GM21515 (cell line): ENCODE data around the gene DMBT1.

Experiments
- ATAC-seq: cut with Tn5 transposase; IDR thresholded peaks from one replicate; pipeline ENCODE4 v1.9.1; 2021; ENCODE audit not compliant: unreplicated experiment

DMBT1 gene

DNA sequence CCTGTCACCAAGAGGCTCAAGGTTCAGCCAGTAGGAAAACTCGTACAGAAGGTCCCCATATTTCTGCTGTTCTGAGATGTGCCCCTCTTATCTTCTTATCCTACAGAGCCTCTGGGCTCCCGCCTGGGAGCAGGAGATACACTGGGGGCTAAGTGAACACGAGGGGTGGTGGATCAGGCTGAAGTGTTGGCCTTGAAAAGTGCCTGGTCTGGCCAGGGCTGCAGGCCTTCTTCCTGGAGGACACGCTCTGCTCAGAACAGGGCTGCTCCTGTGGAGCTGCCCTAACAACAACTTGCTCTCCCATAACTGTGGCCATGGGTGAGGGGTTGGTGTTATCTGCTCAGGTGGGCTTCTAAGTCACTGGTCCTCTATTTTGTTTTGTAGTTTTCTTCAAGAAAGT lies 105.4 kb downstream of the DMBT1 start:
- ATAC-seq, result no peak

DNA sequence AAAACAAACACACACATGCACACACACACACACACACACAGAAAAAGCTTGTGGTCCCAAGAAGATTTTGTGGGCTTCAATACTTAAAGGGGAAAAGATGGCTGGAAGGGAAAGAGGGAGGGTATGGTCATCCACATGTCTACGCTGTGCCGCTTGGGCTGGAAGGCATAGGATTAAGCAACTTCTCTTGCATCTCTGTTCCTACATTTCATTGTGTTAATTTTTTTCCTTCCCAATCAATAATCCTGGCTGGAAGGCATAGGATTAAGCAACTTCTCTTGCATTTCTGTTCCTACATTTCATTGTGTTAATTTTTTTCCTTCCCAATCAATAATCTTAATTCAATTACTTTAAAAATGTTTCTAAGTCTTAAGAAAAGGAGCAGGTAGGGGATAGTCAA lies 108.5 kb downstream of the DMBT1 start:
- no peak for ATAC-seq

DNA sequence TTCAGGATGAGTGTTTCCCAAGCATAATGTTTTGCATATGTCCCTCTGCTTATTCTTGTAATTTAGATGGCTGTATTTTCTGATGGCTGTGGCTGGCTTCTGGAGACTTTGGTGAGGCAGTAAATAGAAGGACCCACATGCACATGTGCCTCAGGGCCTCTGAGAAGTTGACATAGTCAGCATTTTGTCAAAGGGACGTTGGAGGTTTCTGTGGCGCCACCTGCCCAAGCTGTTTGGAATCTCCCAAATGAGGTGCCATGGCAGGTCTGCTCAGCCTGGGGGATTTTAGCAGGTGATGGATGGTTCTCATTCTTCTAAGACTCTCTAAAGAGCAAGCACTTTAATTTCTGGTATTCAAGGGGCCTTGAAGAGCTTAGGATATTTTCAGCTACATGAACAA lies 109.3 kb downstream of the DMBT1 start:
- no peak for ATAC-seq

DNA sequence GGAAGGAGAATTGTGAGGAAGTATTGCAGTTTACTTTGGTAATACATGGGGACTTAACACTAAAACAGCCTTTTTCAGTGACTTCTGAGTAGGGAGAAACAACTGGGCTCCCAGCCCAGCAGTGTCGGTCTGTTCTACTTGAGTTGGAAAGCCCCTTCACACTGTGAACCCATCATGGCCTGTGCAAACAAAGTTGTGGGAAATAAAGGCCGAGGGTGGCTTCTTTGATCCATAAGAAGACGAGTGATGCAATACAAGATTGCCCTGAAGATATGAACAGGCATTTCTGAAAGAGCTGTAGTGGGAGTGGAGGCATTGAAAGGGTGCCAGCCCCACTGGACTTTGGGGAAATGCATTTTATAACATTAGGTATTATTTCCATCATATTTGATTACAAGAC lies 110.8 kb downstream of the DMBT1 start:
- ATAC-seq, result no peak

DNA sequence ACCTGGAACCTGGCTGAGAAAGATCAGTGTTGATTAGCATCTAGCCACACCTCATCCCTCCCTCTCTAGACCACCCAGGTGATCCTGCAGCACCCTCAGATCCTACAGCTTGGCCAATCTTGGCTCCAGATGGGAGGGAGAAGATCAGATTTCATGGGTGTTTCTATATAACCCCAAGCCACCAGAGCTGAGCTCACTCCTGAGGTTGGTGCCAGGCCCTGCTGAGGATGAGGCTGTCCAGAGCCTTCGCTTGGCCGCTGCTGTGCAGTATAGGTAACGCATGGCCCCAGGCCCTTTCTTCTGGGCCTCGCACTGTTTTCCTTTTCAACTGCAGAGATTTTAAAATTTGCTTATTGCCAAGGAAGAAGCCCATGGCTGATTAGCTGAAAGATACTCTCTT lies 112.1 kb downstream of the DMBT1 start:
- no peak for ATAC-seq

DNA sequence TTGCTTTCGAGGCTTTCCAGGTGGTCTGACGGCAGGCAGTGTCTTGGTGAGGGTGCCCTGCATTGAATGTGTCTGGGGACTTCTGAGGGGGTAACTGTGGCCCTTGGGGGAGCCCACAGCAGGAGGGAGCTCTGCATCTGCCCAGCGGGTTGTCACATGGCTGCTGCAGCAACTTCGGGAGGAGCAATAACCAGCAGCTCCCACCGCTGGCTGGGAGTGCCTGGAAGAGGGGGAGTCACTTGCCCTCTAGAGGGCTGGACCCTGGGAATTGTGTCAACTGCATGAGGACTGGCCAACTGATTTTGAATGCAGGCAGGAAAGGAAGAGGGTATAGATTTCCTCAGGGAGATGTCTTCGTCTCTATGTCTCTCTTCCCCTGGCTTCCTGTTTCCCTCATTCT lies 112.7 kb downstream of the DMBT1 start:
- no peak for ATAC-seq

DNA sequence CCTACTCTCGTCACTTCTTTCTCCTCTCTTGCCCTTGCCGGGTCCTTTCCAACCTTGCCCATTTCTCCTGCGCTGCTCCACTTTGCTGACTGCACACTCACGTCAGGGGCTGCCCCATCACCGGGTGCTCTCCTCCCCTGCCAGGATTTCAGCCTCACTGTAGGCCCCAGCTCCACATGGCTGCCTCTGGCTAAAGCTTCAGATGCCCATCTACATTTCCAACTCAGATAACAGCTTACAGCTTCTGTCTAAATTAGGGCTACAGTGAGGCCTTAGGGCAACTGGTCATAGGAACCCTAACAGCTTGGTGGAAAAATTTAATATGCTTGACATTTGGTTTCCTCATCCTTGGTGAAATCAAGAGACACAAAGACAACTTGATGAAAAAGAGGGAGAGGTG lies 113.2 kb downstream of the DMBT1 start:
- no peak for ATAC-seq

DNA sequence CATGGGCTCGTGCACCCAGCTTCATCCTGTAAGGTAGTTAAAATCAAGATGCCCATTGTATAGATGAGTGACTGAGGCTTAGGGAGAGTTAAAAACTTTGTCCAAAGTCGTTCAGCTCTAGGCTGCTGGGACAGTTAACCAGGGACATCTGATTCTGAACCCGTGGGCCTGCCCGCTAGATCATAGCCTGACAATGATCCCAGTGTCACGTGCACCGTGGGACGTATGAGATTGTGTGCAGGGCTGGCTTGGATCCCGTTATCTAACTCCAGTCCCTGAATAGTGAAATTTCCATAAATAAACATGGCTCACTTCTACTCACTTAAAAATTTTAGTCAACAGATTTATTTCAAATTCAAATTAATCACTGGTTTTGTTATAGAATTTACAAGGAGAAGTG lies 114.2 kb downstream of the DMBT1 start:
- no peak for ATAC-seq

DNA sequence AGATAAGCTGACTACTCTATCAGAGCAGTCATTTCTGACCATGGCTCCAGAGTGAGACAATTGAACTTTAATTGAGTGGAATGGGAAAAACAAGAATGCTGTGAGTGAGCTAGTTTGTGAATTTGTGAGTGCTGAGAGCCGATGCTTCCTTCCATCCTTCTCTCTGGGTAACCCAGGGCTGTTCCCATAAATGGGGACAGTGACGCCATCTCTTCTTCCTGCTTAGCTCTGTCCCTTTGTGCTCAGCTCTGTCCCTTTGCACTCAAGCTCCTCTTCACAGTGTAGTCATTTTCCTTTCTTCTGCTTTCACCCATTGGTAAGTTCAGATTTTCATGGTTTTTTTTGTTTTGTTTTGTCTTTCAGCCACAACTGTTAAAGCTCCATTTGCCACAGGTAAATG lies 114.7 kb downstream of the DMBT1 start:
- no peak for ATAC-seq

DNA sequence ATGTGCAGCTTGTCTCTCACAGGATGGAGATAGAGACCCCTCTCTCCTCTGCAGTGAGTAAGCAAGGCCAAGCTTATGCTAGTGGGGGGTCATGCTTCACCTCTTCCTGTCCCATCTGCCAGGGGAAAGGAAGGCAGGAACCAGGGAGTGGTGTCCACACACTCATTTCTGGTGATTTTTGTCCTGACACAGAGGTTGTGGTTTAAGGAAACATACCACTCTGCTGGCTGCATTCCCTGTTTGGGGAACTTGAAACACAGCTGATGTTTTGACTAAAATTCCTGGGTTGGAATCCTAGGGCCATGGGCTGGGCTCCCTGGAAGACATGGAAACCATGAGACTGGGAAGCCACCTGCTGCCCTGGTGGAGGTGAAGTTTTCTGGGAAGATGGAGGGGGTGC lies 117.7 kb downstream of the DMBT1 start:
- no peak for ATAC-seq

DNA sequence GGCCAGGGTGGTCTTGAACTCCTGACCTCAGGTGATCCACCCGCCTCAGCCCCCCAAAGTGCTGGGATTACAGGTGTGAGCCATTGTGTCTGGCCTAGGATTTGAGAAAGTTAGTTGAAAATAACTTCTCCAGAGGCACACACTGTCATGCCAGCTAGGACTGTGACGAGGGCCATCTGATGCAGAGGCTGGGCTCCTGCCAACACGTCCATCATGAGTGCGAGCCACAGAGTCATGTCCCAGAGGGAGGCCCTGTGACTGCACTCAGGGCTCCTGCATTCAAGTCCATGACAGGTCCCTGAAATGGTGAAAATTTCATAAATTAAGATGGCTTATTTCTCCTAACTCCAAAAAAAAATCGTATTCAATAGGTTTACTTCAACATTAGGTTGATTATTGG lies 122.0 kb downstream of the DMBT1 start:
- no peak for ATAC-seq

DNA sequence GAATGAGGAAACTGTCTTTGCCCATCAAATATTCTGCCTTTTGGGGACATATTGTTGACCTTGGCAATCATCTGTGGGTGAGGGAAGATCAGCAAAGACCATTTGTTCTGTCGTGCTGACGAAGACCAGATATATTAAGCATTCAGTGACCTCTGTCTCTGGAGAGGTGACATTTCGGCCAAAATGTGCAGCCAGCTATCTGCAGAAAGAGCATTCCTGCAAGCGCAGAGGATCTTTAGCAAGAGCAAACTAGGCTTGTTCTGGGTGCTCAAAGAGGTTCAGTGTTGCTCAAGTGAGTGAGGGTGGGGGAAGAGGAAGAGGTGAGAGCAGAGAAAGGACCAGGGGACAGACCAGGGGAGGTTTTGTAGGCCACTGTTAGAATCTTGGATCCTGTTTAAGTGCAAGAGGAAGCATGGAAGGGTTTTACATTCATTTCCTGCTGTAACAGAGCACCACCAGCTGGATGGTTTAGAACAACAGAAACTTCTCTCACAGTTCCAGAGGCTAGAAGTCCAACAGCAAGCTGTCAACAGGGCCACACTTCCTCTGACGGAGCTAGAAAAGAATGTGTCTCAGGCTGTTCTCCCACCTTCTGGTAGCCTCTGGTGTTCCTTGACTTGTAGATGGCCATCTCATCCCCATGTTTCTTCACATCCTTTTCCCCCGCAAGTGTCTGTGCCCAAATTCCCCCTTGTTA lies 127.9 kb downstream of the DMBT1 start:
- no peak for ATAC-seq

DNA sequence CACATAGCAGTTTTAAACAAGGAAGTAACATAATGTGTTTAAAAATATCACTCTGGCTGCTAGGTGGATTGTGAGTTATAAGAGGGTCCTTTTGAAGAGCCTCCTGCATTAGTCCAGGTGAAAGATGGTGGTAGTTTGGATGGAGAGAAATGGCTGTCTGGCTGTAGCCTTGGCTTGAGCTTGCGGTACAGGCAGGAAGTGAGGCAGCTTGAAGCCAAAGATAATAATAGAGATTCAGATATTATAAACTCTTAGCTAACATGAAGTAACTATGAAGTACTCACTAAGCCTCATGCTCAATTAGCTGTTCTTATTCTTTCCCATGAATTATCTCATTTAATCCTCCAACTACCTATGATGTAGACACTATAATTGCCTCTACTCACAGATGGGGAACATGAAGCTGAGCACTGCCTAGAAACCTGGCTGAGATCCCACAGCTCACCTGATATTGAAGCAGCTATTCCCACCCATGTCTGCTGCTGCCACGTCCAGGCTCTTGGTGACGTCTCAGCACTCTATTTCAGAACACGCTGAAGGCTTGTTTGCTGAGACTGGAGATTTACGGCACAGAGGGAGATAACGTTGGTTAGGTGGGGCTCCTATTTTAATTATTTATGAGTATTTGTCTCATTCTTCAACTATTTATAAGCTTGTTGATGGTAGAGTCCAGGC lies 128.7 kb downstream of the DMBT1 start:
- no peak for ATAC-seq

DNA sequence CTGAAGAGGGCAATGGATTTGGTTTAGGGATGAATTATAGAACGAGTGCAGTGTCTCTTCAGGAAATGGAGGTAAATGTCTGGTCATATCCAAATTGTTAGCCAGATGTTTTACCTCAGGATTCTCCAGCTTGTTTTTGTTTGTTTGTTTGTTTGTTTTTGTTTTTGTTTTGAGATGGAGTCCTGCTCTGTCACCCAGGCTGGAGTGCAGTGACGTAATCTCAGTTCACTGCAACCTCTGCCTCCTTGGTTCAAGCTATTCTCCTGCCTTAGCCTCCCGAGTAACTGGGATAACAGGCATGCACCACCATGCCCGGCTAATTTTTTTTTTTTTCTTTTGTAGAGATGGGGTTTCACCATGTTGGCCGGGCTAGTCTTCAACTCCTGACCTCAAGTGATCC lies 132.2 kb downstream of the DMBT1 start:
- no peak for ATAC-seq
